Ovary (tissue), 9 donors: ENCODE data around the gene GRK1. TPM values are rescaled to one million over a fixed set of nuclear protein-coding genes. Genes with fewer than 3 reads are reported as not detected.

Source experiments
- DNase-seq, 5 donors: peaks; one replicate each; pipeline ENCODE4 v3.0.0-alpha.2; 2019 to 2020
- H3K27ac ChIP-seq, 2 donors: fragments of 200-600 bp; one replicate each; pipeline versions ENCODE4 v1.5.1 to v1.8.0; 2019 to 2022
- H3K27me3 ChIP-seq: fragments of 200-600 bp; one replicate; pipeline ENCODE4 v1.8.0; 2022
- H3K36me3 ChIP-seq: fragments of 200-600 bp; sonication (generic); one replicate; pipeline ENCODE4 v1.5.1; 2019
- H3K4me1 ChIP-seq: one replicate; pipeline ENCODE4 v1.8.1; 2013; ENCODE audit warnings: mild to moderate bottlenecking, moderate library complexity; ENCODE audit not compliant: insufficient read depth
- H3K4me3 ChIP-seq: fragments of 200-600 bp; sonication (generic); one replicate; pipeline ENCODE4 v1.5.1; 2017
- H3K9me3 ChIP-seq, 2 donors: fragments of 200-600 bp in 1 of 2; sonication (generic) in 1 of 2; one replicate each; pipeline versions ENCODE4 v1.5.1 to v1.8.1; 2013 to 2019; ENCODE audit warnings: mild to moderate bottlenecking in 1 of 2, moderate library complexity in 1 of 2
- EP300 ChIP-seq: sonication (generic); formaldehyde crosslinking; IDR thresholded peaks from one replicate; pipeline ENCODE4 v1.6.1; 2017; ENCODE audit warnings: antibody characterized with exemption
- POLR2A ChIP-seq: fragments of 450-650 bp; IDR thresholded peaks from one replicate; pipeline ENCODE4 v1.6.1; 2017; ENCODE audit warnings: antibody characterized with exemption, mild to moderate bottlenecking, moderate library complexity
- WGBS, 3 donors: extraction: QIAGEN DNeasy Blood & Tissue Kit in 1 of 3; methylation state at CpG; one replicate each; pipeline versions ENCODE4 v1.1.5 to v1.1.7; 2013 to 2017; 5-methylcytosine and 5-hydroxymethylcytosine counted together
- intact Hi-C, 4 donors: fragments of 100-400 bp; cut with DNase I; formaldehyde crosslinking; loops; one replicate each; pipeline versions ENCODE4 v1.11.0 to v1.15.1; 2022 to 2023
- polyA plus RNA-seq, 2 donors: library from polyadenylated mRNA; stranded (reverse); fragments of 200-250 nt in 1 of 2; fragments of 350-450 nt in 1 of 2; fragmentation: Illumina TruSeq in 1 of 2; extraction: RNeasy Lipid Tissue Mini Kit (QIAGEN cat#74804) in 1 of 2; gene quantifications; one replicate each; pipeline ENCODE4 v1.2.3, GENCODE V29; 2013 to 2014
- total RNA-seq, 7 donors: library from RNA; depleted of rRNA in 2 of 7; stranded (reverse); fragments of >200 nt in 2 of 7; fragmentation: NEBNext Ultra II Directional in 3 of 7; extraction: Animal tissue kit (Norgen Biotek cat#: 25700) in 3 of 7; gene quantifications; one replicate each; pipeline versions ENCODE4 v1.1.0 to v1.2.4, GENCODE V29; 2016 to 2023
- TF ChIP-seq, protein P1 (sequence below), 3 donors: fragments of 450-650 bp in 2 of 3; fragments of 200-600 bp in 1 of 3; IDR thresholded peaks; one replicate each; pipeline versions ENCODE4 v1.5.1 to v1.8.0; 2016 to 2022; ENCODE audit warnings: antibody characterized with exemption in 3 of 3, mild to moderate bottlenecking in 1 of 3
- donor health status: DM: no; HTN: no; CAD: no; lungs with moderate emphysema.
- donor health status: DM: no; HTN: no; CAD: no.
- donor health status: Bipolar disorder and iron deficiency.
- donor health status: DM: yes; HTN: yes; CAD: no.
- donor health status: DM: no; HTN: no; CAD: no.
- donor health status: DM: yes; HTN: yes; CAD: no.

GRK1 gene
- total and polyA plus RNA-seq, 9 donors = 0.02 to 0.10 (median 0.07) TPM; not detected in 6

DNA sequence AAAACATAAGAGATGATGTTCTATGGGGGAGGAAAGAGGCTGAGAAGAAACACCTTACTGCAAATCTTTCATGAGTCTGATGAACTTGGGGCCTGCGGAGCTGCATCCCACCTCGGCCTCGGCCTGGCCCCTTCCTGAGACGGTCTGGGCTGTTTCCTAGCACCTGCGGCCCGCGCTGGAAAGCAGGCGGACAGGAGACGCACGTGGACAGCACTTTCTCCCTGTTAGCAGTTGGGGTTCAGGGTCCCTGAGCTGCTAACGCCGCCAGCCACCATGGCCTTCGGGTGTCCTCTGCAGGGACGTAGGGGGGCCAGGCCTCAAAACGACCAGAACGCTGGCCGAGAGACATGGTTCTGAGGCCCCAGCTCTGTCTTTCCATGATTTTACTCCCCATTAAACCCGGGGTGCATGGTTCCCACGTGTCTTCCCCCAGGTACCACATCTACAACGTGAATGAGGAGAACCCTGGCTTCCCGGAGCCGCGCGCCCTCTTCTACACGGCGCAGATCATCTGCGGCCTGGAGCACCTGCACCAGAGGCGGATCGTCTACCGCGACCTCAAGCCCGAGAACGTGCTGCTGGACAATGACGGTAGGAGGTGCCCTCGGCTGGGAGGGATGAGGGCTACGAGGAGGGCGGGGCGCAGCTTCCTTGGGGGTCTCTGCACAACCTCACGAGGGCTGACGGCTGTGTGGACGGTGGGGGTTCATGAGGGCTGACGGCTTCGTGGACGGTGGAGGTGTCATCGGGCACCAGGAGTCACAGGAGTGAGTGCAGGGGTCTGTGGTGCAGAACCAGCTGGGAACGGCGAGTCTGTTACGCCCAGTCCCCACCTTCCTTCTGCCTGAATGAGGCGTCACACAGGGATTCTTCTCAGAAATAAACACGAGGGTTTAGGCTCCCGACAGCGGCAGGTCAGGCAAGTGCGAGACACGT, 4.3 kb downstream of the GRK1 start:
- intact Hi-C loops = no loop called here
- TF ChIP-seq EP300 = no peak
- TF ChIP-seq, protein P1, sequence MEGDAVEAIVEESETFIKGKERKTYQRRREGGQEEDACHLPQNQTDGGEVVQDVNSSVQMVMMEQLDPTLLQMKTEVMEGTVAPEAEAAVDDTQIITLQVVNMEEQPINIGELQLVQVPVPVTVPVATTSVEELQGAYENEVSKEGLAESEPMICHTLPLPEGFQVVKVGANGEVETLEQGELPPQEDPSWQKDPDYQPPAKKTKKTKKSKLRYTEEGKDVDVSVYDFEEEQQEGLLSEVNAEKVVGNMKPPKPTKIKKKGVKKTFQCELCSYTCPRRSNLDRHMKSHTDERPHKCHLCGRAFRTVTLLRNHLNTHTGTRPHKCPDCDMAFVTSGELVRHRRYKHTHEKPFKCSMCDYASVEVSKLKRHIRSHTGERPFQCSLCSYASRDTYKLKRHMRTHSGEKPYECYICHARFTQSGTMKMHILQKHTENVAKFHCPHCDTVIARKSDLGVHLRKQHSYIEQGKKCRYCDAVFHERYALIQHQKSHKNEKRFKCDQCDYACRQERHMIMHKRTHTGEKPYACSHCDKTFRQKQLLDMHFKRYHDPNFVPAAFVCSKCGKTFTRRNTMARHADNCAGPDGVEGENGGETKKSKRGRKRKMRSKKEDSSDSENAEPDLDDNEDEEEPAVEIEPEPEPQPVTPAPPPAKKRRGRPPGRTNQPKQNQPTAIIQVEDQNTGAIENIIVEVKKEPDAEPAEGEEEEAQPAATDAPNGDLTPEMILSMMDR (IDR thresholded peaks at IDR 0.05) = no peak
- TF ChIP-seq POLR2A = no peak
- DNase-seq = peak in 3 of 5 donors; percentile 7 to 34 (median 14)
- H3K4me3 ChIP-seq = no peak overlapping the region
- no peaks in the 10 kb centered on the region for H3K4me1 ChIP-seq
- 89 to 92% (median 91%) methylated on average over 54 of the region's 54 CpGs for WGBS, 3 donors
- no peaks in the 10 kb centered on the region for H3K27me3 ChIP-seq
- H3K9me3 ChIP-seq = no peaks in the 10 kb centered on the region
- no peaks in the 10 kb centered on the region for H3K36me3 ChIP-seq
- no peak overlapping the region for H3K27ac ChIP-seq

DNA sequence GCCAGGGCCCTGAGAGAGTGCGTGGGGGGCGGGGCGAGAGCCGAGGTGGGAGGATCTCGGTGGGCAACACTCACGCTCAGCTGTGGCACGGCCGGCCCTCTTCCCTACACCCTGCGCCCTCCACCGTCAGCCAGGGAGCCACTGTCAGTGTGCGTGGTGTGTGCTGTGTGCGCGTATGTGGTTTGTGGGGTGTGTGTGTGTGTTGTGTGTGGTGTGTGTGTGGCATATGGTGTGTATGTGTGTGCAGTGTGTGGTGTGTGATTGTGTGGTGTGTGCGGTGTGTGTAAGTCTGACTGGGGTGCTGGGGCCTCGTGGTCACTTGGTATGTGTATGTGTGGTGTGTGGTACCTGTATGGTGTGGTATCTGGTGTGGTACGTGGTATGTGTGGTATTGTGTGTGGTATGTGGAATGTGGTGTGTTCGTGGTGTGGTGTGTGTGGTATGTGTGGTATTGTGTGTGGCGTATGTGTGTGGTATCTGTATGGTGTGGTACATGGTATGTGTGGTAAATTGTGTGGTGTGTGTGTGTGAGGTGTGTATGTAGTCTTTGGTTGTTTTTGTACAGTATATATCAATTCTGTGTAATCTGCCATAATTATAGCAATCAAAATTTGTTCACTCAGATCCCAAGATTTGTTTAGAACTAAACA, 5.1 kb downstream of the GRK1 start:
- no peaks in the 10 kb centered on the region for H3K9me3 ChIP-seq
- no peaks in the 10 kb centered on the region for H3K27me3 ChIP-seq
- peak in 3 of 5 donors; percentile 3 to 28 (median 7) for DNase-seq
- 80 to 85% (median 82%) methylated on average over 18 of the region's 18 CpGs for WGBS, 3 donors
- H3K4me1 ChIP-seq = no peaks in the 10 kb centered on the region
- H3K4me3 ChIP-seq = no peak overlapping the region
- TF ChIP-seq POLR2A (no peak), EP300 (no peak)
- TF ChIP-seq, protein P1 (IDR thresholded peaks at IDR 0.05) = no peak
- no peak overlapping the region for H3K27ac ChIP-seq
- intact Hi-C loops = no loop called here
- no peaks in the 10 kb centered on the region for H3K36me3 ChIP-seq

DNA sequence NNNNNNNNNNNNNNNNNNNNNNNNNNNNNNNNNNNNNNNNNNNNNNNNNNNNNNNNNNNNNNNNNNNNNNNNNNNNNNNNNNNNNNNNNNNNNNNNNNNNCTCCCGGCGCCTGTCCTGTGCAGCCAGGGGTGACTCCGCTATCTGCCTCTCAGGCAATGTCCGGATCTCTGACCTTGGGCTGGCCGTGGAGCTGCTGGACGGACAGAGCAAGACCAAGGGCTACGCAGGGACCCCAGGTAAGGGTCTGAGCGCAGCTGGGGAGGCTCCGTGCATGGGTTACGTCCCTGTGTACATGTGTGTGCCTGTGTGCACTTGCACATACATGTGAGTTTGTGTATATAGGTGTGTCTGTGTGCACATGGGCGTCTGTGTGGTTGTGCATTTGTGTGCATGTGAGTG, 55.9 kb downstream of the GRK1 start:
- TF ChIP-seq, protein P1 (IDR thresholded peaks at IDR 0.05) = no peak
- TF ChIP-seq EP300 (no peak), POLR2A (no peak)
- no peak for DNase-seq

DNA sequence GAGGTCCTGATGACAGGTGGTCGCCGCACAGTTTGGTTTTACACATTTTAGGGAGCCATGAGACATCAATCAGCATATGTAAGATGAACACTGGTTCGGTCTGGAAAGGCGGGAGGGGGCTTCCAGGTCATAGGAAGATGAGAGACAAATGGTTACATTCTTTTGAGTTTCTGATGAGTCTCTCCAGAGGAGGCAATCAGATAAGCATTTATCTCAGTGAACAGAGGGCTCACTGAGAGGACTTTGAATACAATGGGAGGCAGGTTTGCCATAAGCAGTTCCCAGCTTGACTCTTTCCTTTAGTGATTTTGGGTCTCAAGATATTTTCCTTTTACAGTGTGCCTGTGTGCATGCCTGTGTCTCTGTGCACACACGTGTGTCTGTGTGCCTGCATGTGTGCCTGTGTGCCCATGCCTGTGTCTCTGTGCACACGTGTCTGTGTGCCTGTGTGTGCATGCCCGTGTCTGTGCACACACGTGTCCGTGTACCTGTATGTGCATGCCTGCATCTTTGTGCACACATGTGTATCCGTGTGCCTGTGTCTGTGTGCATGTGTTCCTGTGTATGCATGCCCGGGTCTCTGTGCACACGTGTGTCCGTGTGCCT, 56.5 kb downstream of the GRK1 start:
- no peak for DNase-seq
- intact Hi-C loops = no loop called here
- no peak overlapping the region for H3K4me3 ChIP-seq
- H3K4me1 ChIP-seq = peaks cover 2% of the 10 kb centered on the region
- no peaks in the 10 kb centered on the region for H3K9me3 ChIP-seq
- 55 to 70% (median 57%) methylated on average over 13 of the region's 13 CpGs for WGBS, 3 donors
- H3K36me3 ChIP-seq = no peaks in the 10 kb centered on the region
- no peak overlapping the region for H3K27ac ChIP-seq
- TF ChIP-seq, protein P1 (IDR thresholded peaks at IDR 0.05) = no peak
- TF ChIP-seq POLR2A = no peak
- no peak for TF ChIP-seq EP300
- H3K27me3 ChIP-seq = no peaks in the 10 kb centered on the region

More for the DNA sequence above, 55.9 kb downstream of the GRK1 start:
- intact Hi-C loops = no loop called here
- Histone ChIP-seq H3K27me3 (no peaks in the 10 kb centered on the region), H3K36me3 (no peaks in the 10 kb centered on the region), H3K27ac (no peak overlapping the region), H3K4me3 (no peak overlapping the region), H3K4me1 (peaks cover 2% of the 10 kb centered on the region), H3K9me3 (no peaks in the 10 kb centered on the region)
- 26 to 38% (median 30%) methylated on average over 9 to 11 of the region's 11 CpGs for WGBS, 3 donors
